ENCODE results near the gene UQCC5. TPM values are rescaled to one million over a fixed set of nuclear protein-coding genes. Genes with fewer than 3 reads are reported as not detected.

UQCC5 gene
- total RNA-seq, 1 donor from 2014 or later, result not detected

- H3K4me1 ChIP-seq, result no peaks in the 10 kb centered on the region
- no peaks in the 10 kb centered on the region for H3K36me3 ChIP-seq
- no peak overlapping the region for H3K27ac ChIP-seq
- H3K27me3 ChIP-seq, result no peaks in the 10 kb centered on the region
- no peak for DNase-seq (ENCODE audit: low spot score in 2 of 2)
- no peaks in the 10 kb centered on the region for H3K9me3 ChIP-seq
- no peak overlapping the region for H3K4me3 ChIP-seq
- no peak for TF ChIP-seq CTCF (IDR thresholded peaks at IDR 0.05)
- intact Hi-C loops (cut with DNase I), result no loop called here
Observed at GRCh38 chr3:52509753-52510328, 26.6 kb upstream of the UQCC5 start.

GRCh38 chr3:52511509-52511908 lies 24.9 kb upstream of the UQCC5 start:
- Histone ChIP-seq H3K4me1 (no peaks in the 10 kb centered on the region), H3K36me3 (no peaks in the 10 kb centered on the region), H3K9me3 (no peaks in the 10 kb centered on the region), H3K27ac (no peak overlapping the region), H3K4me3 (no peak overlapping the region), H3K27me3 (no peaks in the 10 kb centered on the region)
- DNase-seq (ENCODE audit: low spot score in 2 of 2), result no peak
- intact Hi-C loops (cut with DNase I), result no loop called here
- TF ChIP-seq CTCF (IDR thresholded peaks at IDR 0.05), result no peak

- Histone ChIP-seq H3K4me3 (no peak overlapping the region), H3K9me3 (no peaks in the 10 kb centered on the region), H3K36me3 (no peaks in the 10 kb centered on the region), H3K27ac (no peak overlapping the region), H3K27me3 (no peaks in the 10 kb centered on the region), H3K4me1 (no peaks in the 10 kb centered on the region)
- intact Hi-C loops (cut with DNase I), result no loop called here
- no peak for DNase-seq (ENCODE audit: low spot score in 2 of 2)
- TF ChIP-seq CTCF (IDR thresholded peaks at IDR 0.05), result no peak
Observed at GRCh38 chr3:52512105-52512504, 24.3 kb upstream of the UQCC5 start.

- Histone ChIP-seq H3K9me3 (no peaks in the 10 kb centered on the region), H3K27me3 (no peaks in the 10 kb centered on the region), H3K4me3 (no peak overlapping the region), H3K27ac (no peak overlapping the region), H3K4me1 (no peaks in the 10 kb centered on the region), H3K36me3 (no peaks in the 10 kb centered on the region)
- no peak for DNase-seq (ENCODE audit: low spot score in 2 of 2)
- intact Hi-C loops (cut with DNase I), result no loop called here
- TF ChIP-seq CTCF (IDR thresholded peaks at IDR 0.05), result no peak
Observed at GRCh38 chr3:52512727-52513126, 23.7 kb upstream of the UQCC5 start.

GRCh38 chr3:52513281-52513680 lies 23.1 kb upstream of the UQCC5 start:
- no peak overlapping the region for H3K4me3 ChIP-seq
- H3K4me1 ChIP-seq, result no peaks in the 10 kb centered on the region
- no peak for DNase-seq (ENCODE audit: low spot score in 2 of 2)
- TF ChIP-seq CTCF (IDR thresholded peaks at IDR 0.05), result no peak
- no peaks in the 10 kb centered on the region for H3K27me3 ChIP-seq
- H3K9me3 ChIP-seq, result no peaks in the 10 kb centered on the region
- no peak overlapping the region for H3K27ac ChIP-seq
- intact Hi-C loops (cut with DNase I), result no loop called here
- H3K36me3 ChIP-seq, result no peaks in the 10 kb centered on the region

GRCh38 chr3:52514576-52514975 lies 21.8 kb upstream of the UQCC5 start:
- Histone ChIP-seq H3K4me1 (no peaks in the 10 kb centered on the region), H3K27me3 (no peaks in the 10 kb centered on the region), H3K27ac (no peak overlapping the region), H3K9me3 (no peaks in the 10 kb centered on the region), H3K36me3 (no peaks in the 10 kb centered on the region), H3K4me3 (no peak overlapping the region)
- TF ChIP-seq CTCF (IDR thresholded peaks at IDR 0.05), result no peak
- intact Hi-C loops (cut with DNase I), result no loop called here
- DNase-seq (ENCODE audit: low spot score in 2 of 2), result no peak
